Stimulated activated naive CD4-positive, alpha-beta T cell treated with Interleukin-2 at 50 U/mL for 16 hours (primary cell): ENCODE data around the gene MEAK7.

ENCODE experiments used
- DNase-seq: peaks from one replicate; lab custom pipeline; 2025; lab: John Stamatoyannopoulos, UW

Gene MEAK7

GRCh38 chr16:84504420-84505248 is at the start of gene MEAK7:
Gene MEAK7 (minus strand): TSS chr16:84504659. CDS start chr16:84498086, 6,573 bp downstream.
- DNase-seq: peak; percentile 96

GRCh38 chr16:84553873-84554399 is 49.5 kb upstream of the MEAK7 start:
- peak; percentile 23 for DNase-seq

GRCh38 chr16:84552135-84552534 is 47.7 kb upstream of the MEAK7 start:
- DNase-seq: no peak

GRCh38 chr16:84550096-84550495 is 45.6 kb upstream of the MEAK7 start:
- no peak for DNase-seq

- peak; percentile 54 for DNase-seq
Measured at GRCh38 chr16:84548971-84549844, 44.7 kb upstream of the MEAK7 start.

GRCh38 chr16:84548508-84548907 is 44.0 kb upstream of the MEAK7 start:
- DNase-seq: no peak

GRCh38 chr16:84547546-84548061 is 43.1 kb upstream of the MEAK7 start:
- no peak for DNase-seq

- no peak for DNase-seq
Measured at GRCh38 chr16:84546669-84547545, 42.4 kb upstream of the MEAK7 start.

GRCh38 chr16:84545114-84545737 is 40.8 kb upstream of the MEAK7 start:
- no peak for DNase-seq

GRCh38 chr16:84544031-84544773 is 39.7 kb upstream of the MEAK7 start:
- DNase-seq: no peak

- no peak for DNase-seq
Measured at GRCh38 chr16:84543253-84543652, 38.8 kb upstream of the MEAK7 start.

GRCh38 chr16:84541999-84542817 is 37.7 kb upstream of the MEAK7 start:
- no peak for DNase-seq

- DNase-seq: no peak
Measured at GRCh38 chr16:84540194-84540593, 35.7 kb upstream of the MEAK7 start.

- no peak for DNase-seq
Measured at GRCh38 chr16:84538222-84538840, 33.9 kb upstream of the MEAK7 start.

- no peak for DNase-seq
Measured at GRCh38 chr16:84537491-84538151, 33.2 kb upstream of the MEAK7 start.

- no peak for DNase-seq
Measured at GRCh38 chr16:84535851-84536250, 31.4 kb upstream of the MEAK7 start.

- no peak for DNase-seq
Measured at GRCh38 chr16:84535408-84535807, 30.9 kb upstream of the MEAK7 start.

GRCh38 chr16:84534815-84535214 is 30.4 kb upstream of the MEAK7 start:
- DNase-seq: no peak
